PFSK-1 (cell line): ENCODE results near the gene LRRC2.

Experiments used
- FOXP2 ChIP-seq: optimal IDR thresholded peaks from 2 replicates; pipeline ENCODE3; 2011; ENCODE audit warnings: borderline replicate concordance, control low read depth, inconsistent platforms; ENCODE audit not compliant: insufficient read depth; ENCODE audit errors: extremely low read length, extremely low read depth
- POLR2AphosphoS5 ChIP-seq: IDR thresholded peaks from 2 replicates; pipeline ENCODE4 v1.6.1; 2012; ENCODE audit warnings: low read depth, mild to moderate bottlenecking, control low read depth, low read length, moderate library complexity
- SIN3A ChIP-seq: IDR thresholded peaks from 2 replicates; pipeline ENCODE4 v1.6.1; 2012; ENCODE audit warnings: mild to moderate bottlenecking, low read length, moderate library complexity, borderline replicate concordance; ENCODE audit not compliant: insufficient read depth
- TAF1 ChIP-seq: IDR thresholded peaks from 2 replicates; pipeline ENCODE4 v1.6.1; 2012; ENCODE audit warnings: low read length, control low read depth, borderline replicate concordance; ENCODE audit not compliant: insufficient read depth
- TF ChIP-seq, protein P1 (sequence below), 2 experiments: IDR thresholded peaks; 2 replicates each; pipeline versions ENCODE4 v1.6.1 to v1.8.0; 2011 to 2012; ENCODE audit warnings: low read depth in 2 of 2, low read length in 2 of 2, control low read depth in 1 of 2, inconsistent platforms in 1 of 2, mild to moderate bottlenecking in 1 of 2, moderate library complexity in 1 of 2; ENCODE audit not compliant: insufficient read depth in 1 of 2

DNA sequence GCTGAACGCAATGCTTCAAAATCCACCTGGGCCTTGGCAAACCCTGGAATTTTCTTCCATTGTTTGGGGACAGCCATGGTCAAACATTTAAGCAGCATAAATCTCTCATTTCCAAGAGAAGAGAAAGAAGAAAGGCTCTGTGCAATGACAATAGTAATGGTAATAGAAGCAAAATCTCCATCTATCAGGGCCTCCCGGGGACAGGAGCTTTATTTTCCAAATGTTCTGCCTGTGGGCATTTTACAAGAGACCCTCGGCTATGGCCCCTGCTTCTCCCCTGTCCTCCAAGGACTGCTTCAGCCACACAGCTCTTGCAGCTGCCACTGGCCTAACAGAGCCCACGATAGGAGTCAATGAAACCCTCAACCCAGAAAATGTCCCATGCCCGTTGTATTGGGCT lies 33.5 kb upstream of the LRRC2 start:
- TF ChIP-seq POLR2AphosphoS5 = no peak
- no peak for TF ChIP-seq TAF1
- TF ChIP-seq, protein P1, sequence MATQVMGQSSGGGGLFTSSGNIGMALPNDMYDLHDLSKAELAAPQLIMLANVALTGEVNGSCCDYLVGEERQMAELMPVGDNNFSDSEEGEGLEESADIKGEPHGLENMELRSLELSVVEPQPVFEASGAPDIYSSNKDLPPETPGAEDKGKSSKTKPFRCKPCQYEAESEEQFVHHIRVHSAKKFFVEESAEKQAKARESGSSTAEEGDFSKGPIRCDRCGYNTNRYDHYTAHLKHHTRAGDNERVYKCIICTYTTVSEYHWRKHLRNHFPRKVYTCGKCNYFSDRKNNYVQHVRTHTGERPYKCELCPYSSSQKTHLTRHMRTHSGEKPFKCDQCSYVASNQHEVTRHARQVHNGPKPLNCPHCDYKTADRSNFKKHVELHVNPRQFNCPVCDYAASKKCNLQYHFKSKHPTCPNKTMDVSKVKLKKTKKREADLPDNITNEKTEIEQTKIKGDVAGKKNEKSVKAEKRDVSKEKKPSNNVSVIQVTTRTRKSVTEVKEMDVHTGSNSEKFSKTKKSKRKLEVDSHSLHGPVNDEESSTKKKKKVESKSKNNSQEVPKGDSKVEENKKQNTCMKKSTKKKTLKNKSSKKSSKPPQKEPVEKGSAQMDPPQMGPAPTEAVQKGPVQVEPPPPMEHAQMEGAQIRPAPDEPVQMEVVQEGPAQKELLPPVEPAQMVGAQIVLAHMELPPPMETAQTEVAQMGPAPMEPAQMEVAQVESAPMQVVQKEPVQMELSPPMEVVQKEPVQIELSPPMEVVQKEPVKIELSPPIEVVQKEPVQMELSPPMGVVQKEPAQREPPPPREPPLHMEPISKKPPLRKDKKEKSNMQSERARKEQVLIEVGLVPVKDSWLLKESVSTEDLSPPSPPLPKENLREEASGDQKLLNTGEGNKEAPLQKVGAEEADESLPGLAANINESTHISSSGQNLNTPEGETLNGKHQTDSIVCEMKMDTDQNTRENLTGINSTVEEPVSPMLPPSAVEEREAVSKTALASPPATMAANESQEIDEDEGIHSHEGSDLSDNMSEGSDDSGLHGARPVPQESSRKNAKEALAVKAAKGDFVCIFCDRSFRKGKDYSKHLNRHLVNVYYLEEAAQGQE (IDR thresholded peaks at IDR 0.05; ENCODE audit: insufficient read depth in 1 of 2, low read depth in 2 of 2, low read length in 2 of 2) = no peak
- TF ChIP-seq SIN3A = no peak
- no peak for TF ChIP-seq FOXP2
